IPS-11a (cell line): ENCODE data around the gene BRINP3.
A peak's percentile ranks its signal among the peaks of the same experiment; 100 is the strongest.
"Not testable (repeated sequence)": the region's sequence is repeated elsewhere in the genome, so short reads cannot be mapped to it uniquely, and the experiment has no call there.

Experiments used
- H3K4me3 ChIP-seq: one replicate; pipeline ENCODE4 v1.5.1; 2013; ENCODE audit warnings: low read depth, low read length, control low read depth

The BRINP3 gene

GRCh38 chr1:190477762-190478148 is at the start of gene BRINP3:
BRINP3 (minus strand) TSS chr1:190477864.
- H3K4me3 ChIP-seq: peak within 1 kb of the TSS; percentile 79

- no peak overlapping the region for H3K4me3 ChIP-seq
Measured at GRCh38 chr1:190511554-190511953, 33.9 kb upstream of the BRINP3 start.

- H3K4me3 ChIP-seq: no peak overlapping the region
Measured at GRCh38 chr1:190507357-190507756, 29.7 kb upstream of the BRINP3 start.

GRCh38 chr1:190504539-190504938 is 26.9 kb upstream of the BRINP3 start:
- not testable (repeated sequence) for H3K4me3 ChIP-seq

- H3K4me3 ChIP-seq: no peak overlapping the region
Measured at GRCh38 chr1:190497565-190497964, 19.9 kb upstream of the BRINP3 start.

- no peak overlapping the region for H3K4me3 ChIP-seq
Measured at GRCh38 chr1:190494451-190494850, 16.8 kb upstream of the BRINP3 start.

- H3K4me3 ChIP-seq: no peak overlapping the region
Measured at GRCh38 chr1:190491404-190491803, 13.7 kb upstream of the BRINP3 start.

GRCh38 chr1:190484045-190484444 is 6.4 kb upstream of the BRINP3 start:
- H3K4me3 ChIP-seq: no peak overlapping the region

- H3K4me3 ChIP-seq: no peak overlapping the region
Measured at GRCh38 chr1:190480231-190480630, 2.6 kb upstream of the BRINP3 start.

GRCh38 chr1:190479516-190479915 is 1.9 kb upstream of the BRINP3 start:
- H3K4me3 ChIP-seq: peak overlapping the region; percentile 79

- H3K4me3 ChIP-seq: peak overlapping the region; percentile 79
Measured at GRCh38 chr1:190479050-190479397, 1.4 kb upstream of the BRINP3 start.

GRCh38 chr1:190478149-190479049 is 735 bp upstream of the BRINP3 start:
- H3K4me3 ChIP-seq: peak overlapping the region; percentile 79

GRCh38 chr1:190476806-190477205 is 858 bp downstream of the BRINP3 start:
- H3K4me3 ChIP-seq: no peak overlapping the region

- H3K4me3 ChIP-seq: peak overlapping the region; percentile 14
Measured at GRCh38 chr1:190476321-190476720, 1.3 kb downstream of the BRINP3 start.

- peak overlapping the region; percentile 14 for H3K4me3 ChIP-seq
Measured at GRCh38 chr1:190475421-190476141, 2.1 kb downstream of the BRINP3 start.

GRCh38 chr1:190474650-190475211 is 2.9 kb downstream of the BRINP3 start:
- peak overlapping the region; percentile 14 for H3K4me3 ChIP-seq

GRCh38 chr1:190474010-190474409 is 3.7 kb downstream of the BRINP3 start:
- no peak overlapping the region for H3K4me3 ChIP-seq

- H3K4me3 ChIP-seq: no peak overlapping the region
Measured at GRCh38 chr1:190472494-190472893, 5.2 kb downstream of the BRINP3 start.

GRCh38 chr1:190472042-190472441 is 5.6 kb downstream of the BRINP3 start:
- H3K4me3 ChIP-seq: no peak overlapping the region

GRCh38 chr1:190464690-190465089 is 13.0 kb downstream of the BRINP3 start:
- no peak overlapping the region for H3K4me3 ChIP-seq

- no peak overlapping the region for H3K4me3 ChIP-seq
Measured at GRCh38 chr1:190456129-190456528, 21.5 kb downstream of the BRINP3 start.

GRCh38 chr1:190455631-190456030 is 22.0 kb downstream of the BRINP3 start:
- H3K4me3 ChIP-seq: no peak overlapping the region
